ENCODE results near the gene PPTC7. TPM values are rescaled to one million over a fixed set of nuclear protein-coding genes. Genes with fewer than 3 reads are reported as not detected.
"Not testable (repeated sequence)": the region's sequence is repeated elsewhere in the genome, so short reads cannot be mapped to it uniquely, and the experiment has no call there.

PPTC7 gene
- total RNA-seq, 2 donors from 2014 or later = 11.2 to 21.8 TPM

DNA sequence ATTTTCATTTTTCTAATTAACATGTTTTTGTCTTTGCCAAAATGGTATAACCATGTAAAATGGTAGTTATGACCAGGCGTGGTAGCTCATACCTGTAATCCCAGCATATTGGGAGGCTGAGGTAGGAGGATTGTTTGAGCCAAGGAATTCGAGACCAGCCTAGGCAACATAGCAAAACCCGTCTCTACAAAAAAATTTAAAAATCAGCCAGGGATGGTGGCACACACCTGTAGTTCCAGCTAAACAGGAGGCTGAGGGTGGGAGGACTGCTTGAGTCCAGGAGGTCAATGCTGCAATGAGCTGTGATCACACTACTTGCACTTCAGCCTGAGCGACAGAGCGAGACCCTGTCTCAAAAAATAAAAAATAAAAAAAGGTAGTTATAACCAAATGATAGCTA is 23.1 kb downstream of the PPTC7 start:
- no peaks in the 10 kb centered on the region for H3K36me3 ChIP-seq
- H3K4me1 ChIP-seq (replicated peaks) = peaks cover 5% of the 10 kb centered on the region
- 95% methylated on average over 5 of the region's 5 CpGs for WGBS
- H3K9me3 ChIP-seq = no peaks in the 10 kb centered on the region
- no peak for TF ChIP-seq POLR2A (IDR thresholded peaks at IDR 0.05)
- no peak for TF ChIP-seq POLR2AphosphoS5 (IDR thresholded peaks at IDR 0.05)
- TF ChIP-seq, protein P1, sequence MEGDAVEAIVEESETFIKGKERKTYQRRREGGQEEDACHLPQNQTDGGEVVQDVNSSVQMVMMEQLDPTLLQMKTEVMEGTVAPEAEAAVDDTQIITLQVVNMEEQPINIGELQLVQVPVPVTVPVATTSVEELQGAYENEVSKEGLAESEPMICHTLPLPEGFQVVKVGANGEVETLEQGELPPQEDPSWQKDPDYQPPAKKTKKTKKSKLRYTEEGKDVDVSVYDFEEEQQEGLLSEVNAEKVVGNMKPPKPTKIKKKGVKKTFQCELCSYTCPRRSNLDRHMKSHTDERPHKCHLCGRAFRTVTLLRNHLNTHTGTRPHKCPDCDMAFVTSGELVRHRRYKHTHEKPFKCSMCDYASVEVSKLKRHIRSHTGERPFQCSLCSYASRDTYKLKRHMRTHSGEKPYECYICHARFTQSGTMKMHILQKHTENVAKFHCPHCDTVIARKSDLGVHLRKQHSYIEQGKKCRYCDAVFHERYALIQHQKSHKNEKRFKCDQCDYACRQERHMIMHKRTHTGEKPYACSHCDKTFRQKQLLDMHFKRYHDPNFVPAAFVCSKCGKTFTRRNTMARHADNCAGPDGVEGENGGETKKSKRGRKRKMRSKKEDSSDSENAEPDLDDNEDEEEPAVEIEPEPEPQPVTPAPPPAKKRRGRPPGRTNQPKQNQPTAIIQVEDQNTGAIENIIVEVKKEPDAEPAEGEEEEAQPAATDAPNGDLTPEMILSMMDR (IDR thresholded peaks at IDR 0.05) = no peak
- H3K27ac ChIP-seq = no peak overlapping the region
- DNase-seq (ENCODE audit: low spot score) = no peak
- H3K4me3 ChIP-seq = no peak overlapping the region
- intact Hi-C loops (cut with DNase I) = no loop called here
- H3K27me3 ChIP-seq (replicated peaks; ENCODE audit: insufficient read depth) = no peaks in the 10 kb centered on the region

DNA sequence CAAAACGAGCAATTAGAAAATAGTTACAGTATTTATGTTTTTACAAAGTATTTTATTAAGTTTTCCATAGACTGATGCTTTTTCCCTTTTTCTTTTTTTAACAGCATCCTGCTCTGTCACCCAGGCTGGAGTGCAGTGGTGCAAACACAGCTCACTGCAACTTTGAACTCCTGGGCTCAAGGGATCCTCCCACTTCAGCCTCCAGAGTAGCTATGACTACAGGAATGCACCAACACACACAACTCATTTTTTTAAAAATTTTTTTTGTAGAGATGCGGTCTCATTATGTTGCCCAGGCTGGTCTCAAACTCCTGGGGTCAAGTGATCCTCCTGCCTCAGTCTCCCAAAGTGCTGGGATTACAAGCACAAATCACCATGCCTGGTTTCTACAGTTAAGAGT is 24.2 kb downstream of the PPTC7 start:
- intact Hi-C loops (cut with DNase I); H3K4me1 ChIP-seq (replicated peaks); H3K4me3 ChIP-seq; DNase-seq (ENCODE audit: low spot score); H3K27me3 ChIP-seq (replicated peaks; ENCODE audit: insufficient read depth); H3K36me3 ChIP-seq; H3K9me3 ChIP-seq; H3K27ac ChIP-seq: not testable (repeated sequence)
- 85% methylated on average over 2 of the region's 2 CpGs for WGBS

DNA sequence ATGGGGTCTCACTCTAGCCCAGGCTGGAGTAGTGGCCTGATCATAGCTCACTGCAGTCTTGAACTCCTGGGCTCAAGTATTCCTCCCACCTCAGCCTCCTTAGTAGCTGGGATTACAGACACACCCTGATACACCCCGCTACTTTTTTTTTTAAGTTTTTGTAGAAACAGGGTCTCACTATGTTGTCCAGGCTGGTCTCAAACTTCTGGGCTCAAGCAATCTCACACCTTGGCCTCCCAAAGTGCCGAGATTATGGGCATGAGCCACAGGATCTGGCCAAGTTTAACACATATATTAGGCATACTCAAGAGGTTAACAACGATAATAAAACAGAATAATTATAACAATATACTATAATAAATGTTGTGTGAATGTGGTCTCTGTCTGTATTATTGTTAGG is 25.8 kb downstream of the PPTC7 start:
- intact Hi-C loops (cut with DNase I) = no loop called here
- Histone ChIP-seq H3K4me3 (no peak overlapping the region), H3K27ac (no peak overlapping the region), H3K9me3 (no peaks in the 10 kb centered on the region), H3K27me3 (replicated peaks; ENCODE audit: insufficient read depth) (no peaks in the 10 kb centered on the region), H3K4me1 (replicated peaks) (no peaks in the 10 kb centered on the region), H3K36me3 (no peaks in the 10 kb centered on the region)
- 95% methylated on average over 3 of the region's 3 CpGs for WGBS
- TF ChIP-seq POLR2A (IDR thresholded peaks at IDR 0.05) (no peak), POLR2AphosphoS5 (IDR thresholded peaks at IDR 0.05) (no peak)
- TF ChIP-seq, protein P1 (IDR thresholded peaks at IDR 0.05) = no peak
- DNase-seq (ENCODE audit: low spot score) = no peak

DNA sequence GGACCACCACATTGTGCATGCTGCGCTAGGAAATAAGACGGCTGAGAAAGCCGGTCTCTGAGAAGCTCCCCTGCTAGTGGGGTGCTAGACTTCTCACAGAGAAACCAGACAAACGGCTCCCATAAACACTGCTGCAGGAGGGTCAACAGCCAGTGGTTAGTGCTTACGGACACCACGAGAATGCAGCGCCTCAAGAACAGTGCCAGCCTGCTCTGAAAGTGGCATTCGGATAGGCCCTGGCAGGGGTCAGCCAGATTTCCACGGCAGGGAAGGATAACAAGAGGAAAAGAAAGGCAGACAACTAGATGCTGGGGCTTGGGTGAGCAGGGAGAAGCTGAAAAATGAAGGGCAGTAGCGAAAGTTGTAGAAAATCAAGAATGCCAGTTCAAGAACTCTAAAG is 26.4 kb downstream of the PPTC7 start:
- intact Hi-C loops (cut with DNase I) = no loop called here
- Histone ChIP-seq H3K4me3 (no peak overlapping the region), H3K4me1 (replicated peaks) (no peaks in the 10 kb centered on the region), H3K27ac (no peak overlapping the region), H3K36me3 (no peaks in the 10 kb centered on the region), H3K9me3 (no peaks in the 10 kb centered on the region), H3K27me3 (replicated peaks; ENCODE audit: insufficient read depth) (no peaks in the 10 kb centered on the region)
- DNase-seq (ENCODE audit: low spot score) = no peak
- TF ChIP-seq POLR2AphosphoS5 (IDR thresholded peaks at IDR 0.05) (no peak), POLR2A (IDR thresholded peaks at IDR 0.05) (no peak)
- TF ChIP-seq, protein P1 (IDR thresholded peaks at IDR 0.05) = no peak
- WGBS = 81% methylated on average over 10 of the region's 10 CpGs

DNA sequence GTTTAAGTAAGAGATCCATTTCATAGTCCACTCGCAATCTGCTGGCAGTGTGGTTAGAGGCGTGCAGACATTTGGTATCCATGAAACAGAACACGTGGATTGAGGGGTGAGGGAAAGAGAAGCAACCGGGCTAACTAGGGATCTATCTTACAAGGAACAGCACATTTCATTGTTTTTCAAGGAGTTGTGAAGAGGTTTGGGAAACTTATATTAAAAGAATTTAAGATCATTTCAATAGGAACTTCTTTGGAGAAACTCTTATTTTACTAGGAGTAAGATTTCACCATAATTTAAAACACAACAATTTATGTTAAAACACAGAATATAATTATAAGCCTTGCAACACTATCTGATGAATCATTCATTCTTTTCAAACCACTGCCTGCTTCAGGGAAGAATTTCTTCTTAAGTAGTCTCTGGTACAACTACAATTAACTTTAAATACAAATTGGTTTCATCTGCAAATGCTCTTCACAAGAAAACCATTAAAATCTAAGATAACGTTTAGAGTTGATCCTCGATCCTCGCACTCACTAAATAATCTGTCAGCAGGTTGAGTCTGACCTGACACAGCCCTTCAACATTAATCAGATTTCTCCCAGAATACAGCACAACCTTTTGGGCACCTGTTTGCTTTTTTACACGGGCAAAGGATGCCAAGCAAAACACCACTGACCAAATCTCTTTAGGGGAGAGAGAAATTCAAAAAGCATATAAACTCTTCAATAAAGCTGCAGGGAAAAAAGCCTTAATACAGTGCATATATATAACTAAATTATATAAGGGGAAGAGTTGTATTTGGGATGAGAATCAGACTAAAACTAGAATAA is 27.3 kb downstream of the PPTC7 start:
- Histone ChIP-seq H3K36me3 (no peaks in the 10 kb centered on the region), H3K9me3 (no peaks in the 10 kb centered on the region), H3K4me3 (no peak overlapping the region), H3K27ac (no peak overlapping the region), H3K4me1 (replicated peaks) (no peaks in the 10 kb centered on the region), H3K27me3 (replicated peaks; ENCODE audit: insufficient read depth) (no peaks in the 10 kb centered on the region)
- TF ChIP-seq, protein P1 (IDR thresholded peaks at IDR 0.05) = no peak
- TF ChIP-seq POLR2AphosphoS5 (IDR thresholded peaks at IDR 0.05) (no peak), POLR2A (IDR thresholded peaks at IDR 0.05) (no peak)
- 21% methylated on average over 8 of the region's 8 CpGs for WGBS
- DNase-seq (ENCODE audit: low spot score) = no peak
- intact Hi-C loops (cut with DNase I) = no loop called here
